GM12878 (cell line): Measurements from ENCODE around the gene ARID5B. TPM values are rescaled to one million over a fixed set of nuclear protein-coding genes. Genes with fewer than 3 reads are reported as not detected.

Experiments used
- ATAC-seq: fragments of 200-7000 bp; cut with Tn5 transposase; 3 replicates; pipeline ENCODE4 v1.9.1; 2020; ENCODE audit warnings: mild to moderate bottlenecking, moderate library complexity
- BruUV-seq: library from RNA; stranded (reverse); fragments of 400-500 nt; replicated peaks from 2 replicates; lab custom pipeline; 2021; lab: Mats Ljungman, UMichigan
- CTCF ChIA-PET: fragments of 300-600 bp; sonication (Branson Sonifier 250); formaldehyde crosslinking; extraction: SDS; loops from one replicate; lab custom pipeline; 2021; ENCODE audit warnings: inconsistent platforms; lab: Yijun Ruan, JAX
- POLR2A ChIA-PET: fragments of 350-600 bp; formaldehyde crosslinking; extraction: SDS; loops from one replicate; lab custom pipeline; 2021; ENCODE audit warnings: inconsistent platforms; lab: Charles Lee
- RAD21 ChIA-PET: fragments of 300-600 bp; sonication (Branson Sonifier 250); formaldehyde crosslinking; loops from one replicate; lab custom pipeline; 2023; ENCODE audit warnings: antibody characterized with exemption; ENCODE audit not compliant: unreplicated experiment; lab: Charles Lee
- SMC1A ChIA-PET: fragments of 300-600 bp; sonication (Branson Sonifier 250); formaldehyde crosslinking; loops from one replicate; lab custom pipeline; 2023; ENCODE audit not compliant: unreplicated experiment, uncharacterized antibody; lab: Charles Lee
- DNase-seq: peaks from one replicate; pipeline ENCODE4 v3.0.0-alpha.2; 2011; ENCODE audit warnings: low read depth, low spot score
- FAIRE-seq: peaks from 3 replicates; lab custom pipeline; 2011; peaks lifted over from hg19 to GRCh38; lab: Jason Lieb, UNC
- H2AFZ ChIP-seq: 2 replicates; pipeline ENCODE4 v1.6.0; 2011; ENCODE audit warnings: low read depth, low read length, control low read depth; ENCODE audit not compliant: control insufficient read depth
- H3K27ac ChIP-seq: 2 replicates; pipeline ENCODE4 v1.5.1; 2011; ENCODE audit warnings: control low read depth; ENCODE audit not compliant: control insufficient read depth, insufficient read depth
- H3K27me3 ChIP-seq, 2 experiments: replicated peaks in 1 of 2; 2 replicates each; pipeline versions ENCODE4 v1.6.0 to v1.6.1; 2011; ENCODE audit warnings: low read length in 1 of 2; ENCODE audit not compliant: control insufficient read depth in 2 of 2, insufficient read depth in 2 of 2
- H3K36me3 ChIP-seq, 2 experiments: 2 replicates each; pipeline ENCODE4 v1.5.1; 2011; ENCODE audit warnings: low read length in 1 of 2; ENCODE audit not compliant: control insufficient read depth in 2 of 2, insufficient read depth in 2 of 2
- H3K4me1 ChIP-seq: 2 replicates; pipeline ENCODE4 v1.6.1; 2011; ENCODE audit warnings: mild to moderate bottlenecking, low read length, moderate library complexity, mixed read lengths; ENCODE audit not compliant: control insufficient read depth, insufficient read depth
- H3K4me2 ChIP-seq: 2 replicates; pipeline ENCODE4 v1.6.0; 2011; ENCODE audit warnings: control low read depth; ENCODE audit not compliant: control insufficient read depth, insufficient read depth
- H3K4me3 ChIP-seq: fragments of 200-600 bp; sonication (generic); 2 replicates; pipeline ENCODE4 v1.5.1; 2016
- H3K79me2 ChIP-seq: 2 replicates; pipeline ENCODE4 v1.6.0; 2011; ENCODE audit warnings: low read length; ENCODE audit not compliant: control insufficient read depth, insufficient read depth
- H3K9ac ChIP-seq: 2 replicates; pipeline ENCODE4 v1.8.0; 2011; ENCODE audit warnings: low read length, control low read depth, mixed read lengths; ENCODE audit not compliant: control insufficient read depth, insufficient read depth
- H3K9me3 ChIP-seq: replicated peaks from 3 replicates; pipeline ENCODE4 v1.5.1; 2011; ENCODE audit warnings: mild to moderate bottlenecking, low read length; ENCODE audit not compliant: control insufficient read depth, insufficient read depth
- H4K20me1 ChIP-seq: 2 replicates; pipeline ENCODE4 v1.6.0; 2011; ENCODE audit not compliant: control insufficient read depth, insufficient read depth
- BACH1 ChIP-seq: fragments of 450-650 bp; IDR thresholded peaks from 2 replicates; pipeline ENCODE4 v1.6.1; 2017; ENCODE audit warnings: mild to moderate bottlenecking, borderline replicate concordance
- CBX3 ChIP-seq: fragments of 200-600 bp; sonication (generic); IDR thresholded peaks from 2 replicates; pipeline ENCODE4 v1.6.1; 2016; ENCODE audit warnings: low read depth, borderline replicate concordance
- CEBPB ChIP-seq, 2 experiments: fragments of 150-350 bp in 1 of 2; IDR thresholded peaks; 2 replicates each; pipeline ENCODE4 v1.6.1; 2012 to 2014; ENCODE audit warnings: low read depth in 2 of 2, low read length in 2 of 2, borderline replicate concordance in 1 of 2, inconsistent platforms in 1 of 2
- EP300 ChIP-seq, 2 experiments: fragments of 150-350 bp in 1 of 2; IDR thresholded peaks; 2 replicates each; pipeline ENCODE4 v1.6.1; 2011 to 2012; ENCODE audit warnings: low read depth in 2 of 2, low read length in 2 of 2, borderline replicate concordance in 1 of 2, improper control_type of control experiment in 1 of 2, inconsistent platforms in 1 of 2; ENCODE audit not compliant: control insufficient read depth in 1 of 2
- FOS ChIP-seq: IDR thresholded peaks from 3 replicates; pipeline ENCODE4 v1.6.1; 2011; ENCODE audit warnings: borderline replicate concordance; ENCODE audit not compliant: insufficient read length; ENCODE audit errors: extremely low read depth
- JUNB ChIP-seq: IDR thresholded peaks from 2 replicates; pipeline ENCODE4 v1.6.1; 2016; ENCODE audit warnings: antibody characterized with exemption, mild to moderate bottlenecking
- NFXL1 ChIP-seq: fragments of 450-650 bp; IDR thresholded peaks from 2 replicates; pipeline ENCODE4 v1.6.1; 2017; ENCODE audit warnings: antibody characterized with exemption, mild to moderate bottlenecking, borderline replicate concordance
- SIX5 ChIP-seq: IDR thresholded peaks from 2 replicates; pipeline ENCODE4 v1.6.1; 2011; ENCODE audit warnings: mild to moderate bottlenecking, low read depth, low read length, moderate library complexity; ENCODE audit not compliant: severe bottlenecking
- STAT3 ChIP-seq: IDR thresholded peaks from 2 replicates; pipeline ENCODE4 v1.6.1; 2011; ENCODE audit warnings: low read depth, low read length, improper control_type of control experiment
- TCF3 ChIP-seq: IDR thresholded peaks from 2 replicates; pipeline ENCODE4 v1.6.1; 2012; ENCODE audit warnings: low read depth, mild to moderate bottlenecking, low read length, borderline replicate concordance; ENCODE audit not compliant: insufficient read depth
- ZNF207 ChIP-seq: fragments of 450-650 bp; IDR thresholded peaks from 2 replicates; pipeline ENCODE4 v1.6.1; 2014; ENCODE audit warnings: antibody characterized with exemption, mild to moderate bottlenecking, borderline replicate concordance
- WGBS: methylation state at CpG from one replicate; pipeline ENCODE4 v1.1.6; 2016; ENCODE audit warnings: low lambda C conversion rate; ENCODE audit not compliant: insufficient replicate concordance, insufficient coverage; ENCODE audit errors: missing lambda C conversion rate; 5-methylcytosine and 5-hydroxymethylcytosine counted together
- in situ Hi-C: fragments of 300-500 bp; cut with MboI; formaldehyde crosslinking; loops from 9 replicates; pipeline ENCODE4 v1.14.3; 2018; ENCODE audit warnings: mixed read lengths
- intact Hi-C: fragments of 100-400 bp; cut with micrococcal nuclease; formaldehyde crosslinking; loops from one replicate; pipeline ENCODE4 v1.14.2; 2022; ENCODE audit not compliant: unreplicated experiment
- polyA plus RNA-seq, 11 experiments: library from polyadenylated mRNA; depleted of rRNA in 4 of 11; unstranded in 6 of 11; stranded (reverse) in 5 of 11; fragments of >200 nt; fragmentation: Nextera tagmentation in 4 of 11; fragmentation: Illumina TruSeq in 1 of 11; extraction: Ambion mirVana in 4 of 11; extraction: Trizol in 1 of 11; gene quantifications; 1 replicate in 1 of 11; 2 replicates in 10 of 11; pipeline versions ENCODE4 v1.2.1 to v1.2.3, GENCODE V29; 2011 to 2016; ENCODE audit warnings: inconsistent platforms in 2 of 11, missing spikeins in 2 of 11, low read depth in 1 of 11
- total RNA-seq, 4 experiments: library from RNA; depleted of rRNA in 3 of 4; stranded (reverse); fragments of >200 nt in 3 of 4; fragmentation: Illumina TruSeq in 1 of 4; extraction: Trizol in 1 of 4; gene quantifications; 2 replicates each; pipeline versions ENCODE4 v1.2.1 to v1.2.3, GENCODE V29; 2013 to 2021
- TF ChIP-seq, protein P1 (sequence below): fragments of 450-650 bp; IDR thresholded peaks from 2 replicates; pipeline ENCODE4 v1.6.1; 2017; ENCODE audit warnings: antibody characterized with exemption, mild to moderate bottlenecking, moderate library complexity
- TF ChIP-seq, protein P2 (sequence below): fragments of 450-650 bp; IDR thresholded peaks from 2 replicates; pipeline ENCODE4 v1.6.1; 2016; ENCODE audit warnings: mild to moderate bottlenecking
- TF ChIP-seq, protein P3 (sequence below): IDR thresholded peaks from 2 replicates; pipeline ENCODE4 v1.6.1; 2011; ENCODE audit warnings: mild to moderate bottlenecking, low read depth, low read length, moderate library complexity; ENCODE audit not compliant: insufficient replicate concordance

Gene ARID5B
- total and polyA plus RNA-seq, 10 of the 15 experiments (the other 5 are each of a cell fraction or from before 2014, with no cell fraction given) = 2.7 to 8.5 (median 6.1) TPM

DNA sequence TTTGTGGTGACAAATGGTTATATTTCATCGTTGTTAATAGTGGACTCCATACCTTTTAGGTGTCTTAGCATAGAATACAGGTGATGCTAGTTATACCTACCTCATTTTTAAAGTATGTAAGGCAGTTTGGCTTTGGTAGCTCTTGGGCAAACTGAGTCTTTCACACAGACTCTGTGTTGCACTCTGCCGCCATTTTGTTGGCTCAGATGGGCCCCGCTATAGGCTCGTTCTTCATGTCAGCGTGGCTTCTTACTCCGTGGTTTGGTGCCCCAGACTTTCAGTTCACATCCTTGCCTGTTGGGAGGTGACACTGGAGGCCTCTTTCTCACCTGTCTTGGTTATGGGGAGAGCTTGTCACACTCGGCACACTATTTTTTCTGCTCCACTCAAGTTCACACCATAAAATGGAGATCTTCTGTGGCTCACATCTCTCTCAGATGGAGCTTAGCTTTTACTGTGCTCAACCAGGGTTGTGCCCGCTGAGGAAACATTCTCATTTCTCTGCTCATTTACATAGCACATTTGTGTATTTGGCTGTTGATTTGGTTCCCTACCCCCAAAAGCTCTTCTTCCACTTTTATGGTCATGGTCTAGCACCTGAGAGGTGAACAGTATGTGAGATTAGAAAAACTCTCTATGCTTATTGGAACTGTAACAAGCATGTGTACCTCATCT is 178.5 kb downstream of the ARID5B start (continued):
- TF ChIP-seq, protein P1, sequence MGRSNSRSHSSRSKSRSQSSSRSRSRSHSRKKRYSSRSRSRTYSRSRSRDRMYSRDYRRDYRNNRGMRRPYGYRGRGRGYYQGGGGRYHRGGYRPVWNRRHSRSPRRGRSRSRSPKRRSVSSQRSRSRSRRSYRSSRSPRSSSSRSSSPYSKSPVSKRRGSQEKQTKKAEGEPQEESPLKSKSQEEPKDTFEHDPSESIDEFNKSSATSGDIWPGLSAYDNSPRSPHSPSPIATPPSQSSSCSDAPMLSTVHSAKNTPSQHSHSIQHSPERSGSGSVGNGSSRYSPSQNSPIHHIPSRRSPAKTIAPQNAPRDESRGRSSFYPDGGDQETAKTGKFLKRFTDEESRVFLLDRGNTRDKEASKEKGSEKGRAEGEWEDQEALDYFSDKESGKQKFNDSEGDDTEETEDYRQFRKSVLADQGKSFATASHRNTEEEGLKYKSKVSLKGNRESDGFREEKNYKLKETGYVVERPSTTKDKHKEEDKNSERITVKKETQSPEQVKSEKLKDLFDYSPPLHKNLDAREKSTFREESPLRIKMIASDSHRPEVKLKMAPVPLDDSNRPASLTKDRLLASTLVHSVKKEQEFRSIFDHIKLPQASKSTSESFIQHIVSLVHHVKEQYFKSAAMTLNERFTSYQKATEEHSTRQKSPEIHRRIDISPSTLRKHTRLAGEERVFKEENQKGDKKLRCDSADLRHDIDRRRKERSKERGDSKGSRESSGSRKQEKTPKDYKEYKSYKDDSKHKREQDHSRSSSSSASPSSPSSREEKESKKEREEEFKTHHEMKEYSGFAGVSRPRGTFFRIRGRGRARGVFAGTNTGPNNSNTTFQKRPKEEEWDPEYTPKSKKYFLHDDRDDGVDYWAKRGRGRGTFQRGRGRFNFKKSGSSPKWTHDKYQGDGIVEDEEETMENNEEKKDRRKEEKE = no peak

DNA sequence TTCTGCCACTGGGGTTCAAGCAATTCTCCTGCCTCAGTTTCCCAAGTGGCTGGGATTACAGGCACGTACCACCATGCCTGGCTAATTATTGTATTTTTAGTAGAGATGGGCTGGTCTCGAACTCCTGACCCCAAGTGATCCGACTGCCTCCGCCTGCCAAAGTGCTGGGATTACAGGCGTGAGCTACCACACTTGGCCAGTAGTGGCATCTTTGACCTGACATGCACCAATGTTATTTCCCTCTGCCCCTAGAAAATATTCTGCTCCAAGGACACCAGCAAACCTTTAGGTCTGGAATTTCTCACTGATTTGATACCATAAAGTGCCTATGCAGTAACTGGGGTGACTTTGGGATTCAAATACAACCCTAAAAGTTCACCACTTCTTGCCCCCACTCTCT is 179.4 kb downstream of the ARID5B start:
- POLR2A ChIA-PET = no interaction called here
- SMC1A ChIA-PET = interaction anchor here (0.6 to 1.3 kb wide), 2 partner anchors 31 to 161 kb away, joined by 3 to 4 read pairs; no protein-coding TSS in a partner anchor
- DNase-seq (no peak), ATAC-seq (no peak), FAIRE-seq (no peak)
- intact Hi-C loops = loop anchor here (2.0 kb wide), 2 partner anchors 30 to 164 kb away; no protein-coding TSS in a partner anchor
- peak overlapping the region; percentile 34 for H3K4me2 ChIP-seq
- peaks cover 13% of the 10 kb centered on the region for H3K79me2 ChIP-seq
- no peaks in the 10 kb centered on the region for H3K9me3 ChIP-seq
- CTCF ChIA-PET = no interaction called here
- H3K27me3 ChIP-seq = no peaks in the 10 kb centered on the region
- H3K4me1 ChIP-seq = peaks cover 54% of the 10 kb centered on the region
- H3K36me3 ChIP-seq = peaks cover 1 to 11% of the 10 kb centered on the region in 2 experiments; a peak in 3 of 4 replicates
- RAD21 ChIA-PET = interaction anchor here (0.9 to 1.4 kb wide), 2 partner anchors 31 to 179 kb away, joined by 3 to 5 read pairs; no protein-coding TSS in a partner anchor
- BruUV-seq = no TSS peak
- H4K20me1 ChIP-seq = no peaks in the 10 kb centered on the region
- H3K27ac ChIP-seq = peak overlapping the region; percentile 74
- H3K4me3 ChIP-seq = no peak overlapping the region
- in situ Hi-C loops = no loop called here
- WGBS = 73% methylated on average over 5 of the region's 5 CpGs
- no peak overlapping the region for H2AFZ ChIP-seq
- no peak overlapping the region for H3K9ac ChIP-seq
- TF ChIP-seq BACH1 (no peak), EP300 (IDR thresholded peaks at IDR 0.05; ENCODE audit: borderline replicate concordance in 1 of 2, control insufficient read depth in 1 of 2, low read depth in 2 of 2, low read length in 2 of 2) (no peak), FOS (no peak), JUNB (no peak), ZNF207 (no peak), SIX5 (no peak), NFXL1 (no peak), TCF3 (no peak), CBX3 (no peak), STAT3 (no peak), CEBPB (IDR thresholded peaks at IDR 0.05; ENCODE audit: borderline replicate concordance in 1 of 2, low read depth in 2 of 2, low read length in 2 of 2) (no peak)
- TF ChIP-seq, protein P2, sequence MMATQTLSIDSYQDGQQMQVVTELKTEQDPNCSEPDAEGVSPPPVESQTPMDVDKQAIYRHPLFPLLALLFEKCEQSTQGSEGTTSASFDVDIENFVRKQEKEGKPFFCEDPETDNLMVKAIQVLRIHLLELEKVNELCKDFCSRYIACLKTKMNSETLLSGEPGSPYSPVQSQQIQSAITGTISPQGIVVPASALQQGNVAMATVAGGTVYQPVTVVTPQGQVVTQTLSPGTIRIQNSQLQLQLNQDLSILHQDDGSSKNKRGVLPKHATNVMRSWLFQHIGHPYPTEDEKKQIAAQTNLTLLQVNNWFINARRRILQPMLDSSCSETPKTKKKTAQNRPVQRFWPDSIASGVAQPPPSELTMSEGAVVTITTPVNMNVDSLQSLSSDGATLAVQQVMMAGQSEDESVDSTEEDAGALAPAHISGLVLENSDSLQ = no peak
- TF ChIP-seq, protein P3, sequence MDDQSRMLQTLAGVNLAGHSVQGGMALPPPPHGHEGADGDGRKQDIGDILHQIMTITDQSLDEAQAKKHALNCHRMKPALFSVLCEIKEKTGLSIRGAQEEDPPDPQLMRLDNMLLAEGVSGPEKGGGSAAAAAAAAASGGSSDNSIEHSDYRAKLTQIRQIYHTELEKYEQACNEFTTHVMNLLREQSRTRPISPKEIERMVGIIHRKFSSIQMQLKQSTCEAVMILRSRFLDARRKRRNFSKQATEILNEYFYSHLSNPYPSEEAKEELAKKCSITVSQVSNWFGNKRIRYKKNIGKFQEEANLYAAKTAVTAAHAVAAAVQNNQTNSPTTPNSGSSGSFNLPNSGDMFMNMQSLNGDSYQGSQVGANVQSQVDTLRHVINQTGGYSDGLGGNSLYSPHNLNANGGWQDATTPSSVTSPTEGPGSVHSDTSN = no peak
